Osteoblast (primary cell): Measurements from ENCODE around the gene C15orf62. TPM values are rescaled to one million over a fixed set of nuclear protein-coding genes. Genes with fewer than 3 reads are reported as not detected.

Experiments used
- DNase-seq: peaks from one replicate; pipeline ENCODE4 v3.0.0; 2011; ENCODE audit warnings: low spot score, mixed read lengths; ENCODE audit not compliant: insufficient read length; ENCODE audit errors: missing footprints
- H2AFZ ChIP-seq: 2 replicates; pipeline ENCODE4 v1.6.0; 2011; ENCODE audit warnings: mild to moderate bottlenecking, low read length
- H3K27ac ChIP-seq: 2 replicates; pipeline ENCODE4 v1.5.1; 2011; ENCODE audit warnings: mild to moderate bottlenecking, low read depth, low read length, moderate library complexity
- H3K27me3 ChIP-seq: 2 replicates; pipeline ENCODE4 v1.6.0; 2012; ENCODE audit warnings: mild to moderate bottlenecking, control low read depth, inconsistent platforms, low read length, moderate library complexity; ENCODE audit not compliant: insufficient read depth
- H3K36me3 ChIP-seq: 2 replicates; pipeline ENCODE4 v1.5.1; 2011; ENCODE audit warnings: mild to moderate bottlenecking, low read length, control low read depth, moderate library complexity; ENCODE audit not compliant: insufficient read depth
- H3K4me1 ChIP-seq: 2 replicates; pipeline ENCODE4 v1.5.1; 2011; ENCODE audit warnings: mild to moderate bottlenecking, low read length, control low read depth, moderate library complexity; ENCODE audit not compliant: insufficient read depth
- H3K4me2 ChIP-seq: 2 replicates; pipeline ENCODE4 v1.6.0; 2011; ENCODE audit warnings: mild to moderate bottlenecking, low read length; ENCODE audit not compliant: insufficient read depth
- H3K4me3 ChIP-seq: fragments of 200-600 bp; sonication (generic); 3 replicates; pipeline ENCODE4 v1.5.1; 2012; ENCODE audit warnings: mild to moderate bottlenecking, low read length, inconsistent platforms; ENCODE audit not compliant: insufficient read depth
- H3K79me2 ChIP-seq: 2 replicates; pipeline ENCODE4 v1.6.0; 2012; ENCODE audit warnings: mild to moderate bottlenecking, low read length, control low read depth, inconsistent platforms; ENCODE audit not compliant: insufficient read depth
- H3K9me3 ChIP-seq: 2 replicates; pipeline ENCODE4 v1.5.1; 2011; ENCODE audit warnings: low read depth, low read length, control low read depth
- H4K20me1 ChIP-seq: 2 replicates; pipeline ENCODE4 v1.6.0; 2012; ENCODE audit warnings: mild to moderate bottlenecking, low read length, control low read depth; ENCODE audit not compliant: insufficient read depth
- CTCF ChIP-seq: IDR thresholded peaks from 2 replicates; pipeline ENCODE4 v1.5.1; 2011; ENCODE audit warnings: mild to moderate bottlenecking, low read depth, low read length, moderate library complexity; ENCODE audit errors: extremely low read depth
- total RNA-seq: library from RNA; depleted of rRNA; stranded (reverse); fragments of >200 nt; gene quantifications from 2 replicates; pipeline ENCODE4 v1.2.3, GENCODE V29; 2012

Gene C15orf62
- total RNA-seq, 1 donor = under 0.01 TPM

DNA sequence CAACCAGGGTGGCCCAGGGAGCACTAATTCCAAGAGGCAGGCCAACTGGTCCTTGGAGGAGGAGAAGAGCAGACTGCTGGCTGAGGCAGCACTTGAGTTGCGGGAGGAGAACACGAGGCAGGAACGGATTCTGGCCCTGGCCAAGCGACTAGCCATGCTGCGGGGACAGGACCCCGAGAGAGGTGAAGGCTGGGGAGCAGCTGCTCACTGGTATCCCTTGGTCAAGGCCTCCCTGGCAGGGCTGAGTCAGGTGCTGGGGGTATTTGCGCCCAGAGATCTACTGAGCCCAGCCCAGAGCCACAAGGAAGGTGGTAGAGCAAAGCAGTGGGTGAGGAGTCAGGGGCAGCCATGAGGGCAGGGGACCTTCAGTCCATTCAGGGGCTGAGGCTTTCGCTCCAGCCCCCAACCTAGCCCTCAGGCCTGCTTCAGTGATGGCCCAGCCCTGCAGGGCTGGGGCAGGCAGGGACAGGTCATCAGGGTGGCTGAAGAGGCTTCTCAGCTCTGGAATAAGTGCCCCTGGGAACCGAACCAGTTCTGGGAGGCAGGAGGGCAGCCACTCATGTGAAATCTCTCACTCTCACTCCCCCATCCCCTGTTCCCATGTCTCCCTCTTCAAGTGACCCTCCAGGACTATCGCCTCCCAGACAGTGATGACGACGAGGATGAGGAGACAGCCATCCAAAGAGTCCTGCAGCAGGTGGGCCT is 43.1 kb downstream of the C15orf62 start:
- no peak overlapping the region for H3K27ac ChIP-seq
- no peak for TF ChIP-seq CTCF
- H3K27me3 ChIP-seq = no peaks in the 10 kb centered on the region
- DNase-seq = peak; percentile 18
- no peak overlapping the region for H3K4me2 ChIP-seq
- H3K36me3 ChIP-seq = peaks cover 10% of the 10 kb centered on the region
- peaks cover 6% of the 10 kb centered on the region for H3K79me2 ChIP-seq
- H2AFZ ChIP-seq = no peak overlapping the region
- H3K9me3 ChIP-seq = no peaks in the 10 kb centered on the region
- peaks cover 6% of the 10 kb centered on the region for H3K4me1 ChIP-seq
- no peaks in the 10 kb centered on the region for H4K20me1 ChIP-seq
- H3K4me3 ChIP-seq = no peak overlapping the region

DNA sequence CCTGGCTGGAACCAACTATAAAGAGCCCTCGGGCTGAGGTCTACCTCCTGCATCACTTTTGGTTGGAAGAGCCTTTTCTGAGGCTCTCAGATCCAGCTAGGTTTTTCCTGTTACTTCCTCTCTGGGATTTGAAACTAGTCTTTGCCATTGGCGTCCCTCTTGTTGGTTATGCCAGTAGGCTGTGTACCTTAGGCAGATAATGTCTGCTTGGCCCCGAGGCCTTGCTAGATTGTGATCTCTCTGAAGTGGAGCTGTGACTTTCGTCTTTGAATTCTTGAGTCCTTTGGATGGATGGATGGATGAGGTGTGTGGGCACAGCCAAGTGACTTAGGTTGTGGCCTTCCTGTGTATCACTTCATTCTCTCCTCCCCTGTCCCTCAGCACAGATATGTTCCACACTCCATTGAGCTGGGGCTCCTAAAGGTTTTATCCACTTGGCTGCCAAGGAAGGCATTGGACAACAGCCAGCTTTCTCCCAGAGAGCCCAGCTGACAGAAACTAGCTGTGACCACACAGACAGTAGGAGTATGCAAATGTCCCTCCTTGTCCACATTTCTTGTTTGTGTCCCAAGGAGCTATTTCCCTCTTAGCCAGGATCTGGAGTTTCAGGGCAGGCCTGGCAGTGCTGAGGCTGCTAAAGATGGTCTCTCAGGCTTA is 45.4 kb downstream of the C15orf62 start:
- no peak for DNase-seq
- Histone ChIP-seq H2AFZ (no peak overlapping the region), H3K27me3 (no peaks in the 10 kb centered on the region), H3K27ac (no peak overlapping the region), H3K79me2 (no peaks in the 10 kb centered on the region), H3K9me3 (no peaks in the 10 kb centered on the region), H3K4me1 (no peaks in the 10 kb centered on the region), H4K20me1 (no peaks in the 10 kb centered on the region), H3K4me3 (no peak overlapping the region), H3K36me3 (peaks cover 6% of the 10 kb centered on the region), H3K4me2 (no peak overlapping the region)
- TF ChIP-seq CTCF = no peak

- H3K27me3 ChIP-seq = no peaks in the 10 kb centered on the region
- H3K27ac ChIP-seq = no peak overlapping the region
- H3K4me1 ChIP-seq = no peaks in the 10 kb centered on the region
- H3K36me3 ChIP-seq = peaks cover 3% of the 10 kb centered on the region
- no peak overlapping the region for H3K4me3 ChIP-seq
- peak; percentile 18 for DNase-seq
- H3K9me3 ChIP-seq = no peaks in the 10 kb centered on the region
- H3K4me2 ChIP-seq = no peak overlapping the region
- H4K20me1 ChIP-seq = no peaks in the 10 kb centered on the region
- TF ChIP-seq CTCF = no peak
- H3K79me2 ChIP-seq = no peaks in the 10 kb centered on the region
- H2AFZ ChIP-seq = no peak overlapping the region
Measured at GRCh38 chr15:40819048-40819447, 49.3 kb downstream of the C15orf62 start.

DNA sequence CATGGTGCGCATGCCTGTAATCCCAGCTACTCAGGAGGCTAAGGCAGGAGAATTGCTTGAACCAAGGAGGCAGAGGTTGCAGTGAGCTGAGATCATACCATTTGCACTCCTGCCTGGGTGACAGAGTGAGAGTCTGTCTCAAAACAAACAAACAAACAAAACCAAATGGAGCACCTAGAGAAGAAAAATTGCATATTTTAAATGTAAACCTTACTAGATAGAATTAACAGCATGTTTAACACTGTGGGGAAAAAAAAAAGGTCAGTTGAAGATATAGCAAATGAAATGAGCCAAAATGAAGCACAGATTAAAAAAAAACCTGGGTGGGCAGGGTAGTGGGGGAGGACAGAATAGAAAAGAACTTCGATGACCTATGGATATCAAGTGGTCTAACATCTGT is 51.4 kb downstream of the C15orf62 start:
- H3K27ac ChIP-seq = no peak overlapping the region
- no peak overlapping the region for H2AFZ ChIP-seq
- H3K4me2 ChIP-seq = no peak overlapping the region
- H3K36me3 ChIP-seq = no peaks in the 10 kb centered on the region
- no peaks in the 10 kb centered on the region for H4K20me1 ChIP-seq
- H3K27me3 ChIP-seq = peaks cover under 1% of the 10 kb centered on the region
- no peaks in the 10 kb centered on the region for H3K4me1 ChIP-seq
- TF ChIP-seq CTCF = no peak
- H3K4me3 ChIP-seq = no peak overlapping the region
- no peaks in the 10 kb centered on the region for H3K9me3 ChIP-seq
- DNase-seq = no peak
- no peaks in the 10 kb centered on the region for H3K79me2 ChIP-seq
